OCI-LY7 (cell line): Measurements from ENCODE around the gene BABAM1.

Experiments
- EZH2phosphoT487 ChIP-seq: fragments of 200-600 bp; sonication (generic); IDR thresholded peaks from 2 replicates; pipeline ENCODE4 v1.6.1; 2018; ENCODE audit warnings: low read depth, borderline replicate concordance, mild to moderate bottlenecking, mixed run types, antibody characterized with exemption, low read length, moderate library complexity, mixed read lengths
- TF ChIP-seq, protein P1 (sequence below): fragments of 200-600 bp; sonication (generic); conservative IDR thresholded peaks from 2 replicates; pipeline ENCODE4 v1.5.1; 2014; ENCODE audit warnings: mild to moderate bottlenecking, antibody characterized with exemption, low read length, moderate library complexity, mixed read lengths

DNA sequence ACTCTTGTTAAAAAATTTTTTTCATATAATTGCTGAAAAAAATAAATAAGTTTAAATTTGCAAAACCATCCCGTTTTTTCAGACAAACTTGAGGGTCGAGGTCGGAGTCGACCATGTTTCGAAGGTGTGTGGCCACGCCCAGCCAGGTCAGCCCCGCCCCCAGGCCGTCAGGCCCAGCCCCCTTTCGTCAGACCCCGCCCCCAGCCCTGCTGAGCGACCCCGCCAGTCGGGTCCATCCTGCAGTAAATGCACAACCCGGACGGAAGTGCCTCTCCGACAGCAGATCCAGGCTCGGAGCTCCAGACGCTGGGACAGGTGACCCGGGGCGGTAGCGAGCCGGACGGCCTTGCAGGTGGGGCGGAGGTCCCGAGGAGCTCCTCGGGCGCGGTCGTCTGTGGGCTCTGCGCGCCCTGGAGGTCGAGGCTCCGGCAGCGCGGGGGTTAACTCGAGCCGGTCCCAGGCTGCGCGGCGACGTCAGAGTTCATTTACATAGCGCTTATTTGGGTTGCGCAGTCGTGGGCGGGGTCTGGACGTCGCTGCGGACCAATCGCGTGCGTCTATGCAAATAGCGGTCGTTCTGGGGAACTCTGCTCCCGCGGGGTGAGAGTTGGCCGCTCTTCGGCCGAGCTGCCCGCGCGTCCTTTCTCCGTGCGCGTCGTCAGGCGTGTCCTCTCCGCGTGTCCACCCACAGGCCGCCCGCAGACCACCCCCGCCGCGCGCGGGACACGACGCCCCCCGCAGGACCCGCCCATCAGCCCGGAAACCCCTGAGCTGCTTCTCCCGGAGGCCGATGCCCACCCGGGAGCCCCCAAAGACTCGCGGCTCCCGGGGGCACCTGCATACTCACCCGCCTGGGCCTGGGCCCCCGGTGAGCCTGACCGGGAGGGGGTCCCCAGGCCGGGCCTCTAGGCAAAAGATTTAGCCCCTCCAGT, 41.0 kb upstream of the BABAM1 start, which contains the start of gene OCEL1:
- TF ChIP-seq, protein P1, sequence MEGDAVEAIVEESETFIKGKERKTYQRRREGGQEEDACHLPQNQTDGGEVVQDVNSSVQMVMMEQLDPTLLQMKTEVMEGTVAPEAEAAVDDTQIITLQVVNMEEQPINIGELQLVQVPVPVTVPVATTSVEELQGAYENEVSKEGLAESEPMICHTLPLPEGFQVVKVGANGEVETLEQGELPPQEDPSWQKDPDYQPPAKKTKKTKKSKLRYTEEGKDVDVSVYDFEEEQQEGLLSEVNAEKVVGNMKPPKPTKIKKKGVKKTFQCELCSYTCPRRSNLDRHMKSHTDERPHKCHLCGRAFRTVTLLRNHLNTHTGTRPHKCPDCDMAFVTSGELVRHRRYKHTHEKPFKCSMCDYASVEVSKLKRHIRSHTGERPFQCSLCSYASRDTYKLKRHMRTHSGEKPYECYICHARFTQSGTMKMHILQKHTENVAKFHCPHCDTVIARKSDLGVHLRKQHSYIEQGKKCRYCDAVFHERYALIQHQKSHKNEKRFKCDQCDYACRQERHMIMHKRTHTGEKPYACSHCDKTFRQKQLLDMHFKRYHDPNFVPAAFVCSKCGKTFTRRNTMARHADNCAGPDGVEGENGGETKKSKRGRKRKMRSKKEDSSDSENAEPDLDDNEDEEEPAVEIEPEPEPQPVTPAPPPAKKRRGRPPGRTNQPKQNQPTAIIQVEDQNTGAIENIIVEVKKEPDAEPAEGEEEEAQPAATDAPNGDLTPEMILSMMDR: no peak
- no peak for TF ChIP-seq EZH2phosphoT487
